HG02763 (cell line): ENCODE measurements around the gene SPATA19.

Source experiments
- ATAC-seq: cut with Tn5 transposase; IDR thresholded peaks from one replicate; pipeline ENCODE4 v1.9.1; 2021; ENCODE audit warnings: mild to moderate bottlenecking, moderate library complexity; ENCODE audit not compliant: unreplicated experiment

The SPATA19 gene

GRCh38 chr11:133819114-133819513 lies 26.2 kb downstream of the SPATA19 start:
- ATAC-seq = no peak

DNA sequence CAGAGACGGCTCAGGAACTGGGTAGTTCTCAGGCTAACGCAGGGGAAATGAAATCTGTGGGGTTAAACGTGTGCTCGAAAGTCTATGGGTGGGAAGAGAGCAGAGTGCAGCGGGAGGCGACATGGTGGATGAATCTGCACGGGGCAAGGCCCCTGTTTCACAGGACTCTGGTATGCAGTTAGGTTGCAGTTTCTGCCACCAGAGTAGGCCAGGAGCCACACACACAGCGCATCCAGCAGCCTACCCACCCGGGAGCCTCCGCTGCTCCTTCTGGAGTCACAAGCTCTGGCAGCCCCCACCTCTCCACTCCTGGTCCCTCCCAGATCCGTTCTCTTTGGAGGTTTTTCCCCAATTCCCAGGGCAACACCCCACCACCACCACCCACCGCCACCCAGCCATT lies 27.0 kb downstream of the SPATA19 start:
- no peak for ATAC-seq

- no peak for ATAC-seq
Observed at GRCh38 chr11:133817449-133817848, 27.9 kb downstream of the SPATA19 start.

DNA sequence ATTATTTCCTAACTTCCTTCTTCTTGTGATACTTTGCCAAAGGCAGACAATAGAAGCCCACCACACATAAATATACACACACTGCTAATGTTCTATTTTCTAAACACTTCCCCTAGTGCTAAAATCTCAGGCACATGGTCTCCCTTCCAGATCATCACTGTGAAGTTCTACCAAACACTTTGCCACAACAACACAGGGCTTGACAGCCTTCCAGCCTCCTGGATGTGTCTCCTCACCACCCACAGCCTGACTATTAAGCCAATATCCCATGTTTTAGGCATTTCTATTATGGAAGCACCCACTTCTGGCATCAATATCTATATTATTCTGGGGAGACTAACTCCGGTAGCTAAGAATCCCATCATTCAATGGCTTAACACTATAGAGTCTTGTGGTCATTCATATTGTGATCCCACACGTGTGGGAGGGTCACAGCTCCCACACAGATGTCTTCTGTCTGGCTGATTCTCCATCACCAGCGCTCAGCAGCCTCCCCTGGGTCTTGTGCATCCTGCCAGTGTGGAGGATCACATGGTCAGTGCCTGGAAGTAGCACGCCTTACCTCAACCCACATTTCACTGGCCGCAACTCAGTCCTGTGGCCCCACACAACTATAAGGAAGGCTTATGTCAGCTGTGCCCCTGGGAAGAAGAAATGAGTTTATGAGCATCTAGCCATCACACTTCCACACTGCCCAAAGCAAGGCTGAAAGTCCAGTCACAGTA lies 29.0 kb downstream of the SPATA19 start:
- no peak for ATAC-seq

- no peak for ATAC-seq
Observed at GRCh38 chr11:133815636-133816035, 29.7 kb downstream of the SPATA19 start.

DNA sequence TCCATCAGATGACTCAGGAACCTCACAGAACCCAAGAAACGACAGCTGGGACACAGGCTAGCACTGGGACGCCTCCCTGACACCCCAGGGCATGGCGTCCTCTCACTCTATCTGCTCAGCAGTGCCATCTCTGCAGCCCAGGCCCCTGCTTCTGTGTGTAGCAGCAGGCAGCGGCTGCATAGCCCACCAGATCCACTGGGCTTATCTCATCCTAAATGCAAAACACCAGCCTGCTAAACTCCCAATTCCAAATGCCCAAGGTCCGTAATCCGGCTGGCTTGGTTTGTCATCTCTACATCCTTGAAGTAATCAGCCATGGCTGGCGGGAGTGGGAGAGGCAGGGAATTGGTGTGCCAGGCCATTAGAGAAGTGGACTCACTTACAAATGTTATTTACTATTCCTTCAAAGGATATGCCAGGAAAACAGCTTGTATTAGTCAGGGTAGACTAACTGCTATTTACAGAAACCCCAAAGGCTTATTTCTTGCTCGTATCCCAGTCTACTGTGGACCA lies 30.7 kb downstream of the SPATA19 start:
- no peak for ATAC-seq

- no peak for ATAC-seq
Observed at GRCh38 chr11:133811850-133812685, 33.2 kb downstream of the SPATA19 start.

- no peak for ATAC-seq
Observed at GRCh38 chr11:133810766-133811165, 34.5 kb downstream of the SPATA19 start.

DNA sequence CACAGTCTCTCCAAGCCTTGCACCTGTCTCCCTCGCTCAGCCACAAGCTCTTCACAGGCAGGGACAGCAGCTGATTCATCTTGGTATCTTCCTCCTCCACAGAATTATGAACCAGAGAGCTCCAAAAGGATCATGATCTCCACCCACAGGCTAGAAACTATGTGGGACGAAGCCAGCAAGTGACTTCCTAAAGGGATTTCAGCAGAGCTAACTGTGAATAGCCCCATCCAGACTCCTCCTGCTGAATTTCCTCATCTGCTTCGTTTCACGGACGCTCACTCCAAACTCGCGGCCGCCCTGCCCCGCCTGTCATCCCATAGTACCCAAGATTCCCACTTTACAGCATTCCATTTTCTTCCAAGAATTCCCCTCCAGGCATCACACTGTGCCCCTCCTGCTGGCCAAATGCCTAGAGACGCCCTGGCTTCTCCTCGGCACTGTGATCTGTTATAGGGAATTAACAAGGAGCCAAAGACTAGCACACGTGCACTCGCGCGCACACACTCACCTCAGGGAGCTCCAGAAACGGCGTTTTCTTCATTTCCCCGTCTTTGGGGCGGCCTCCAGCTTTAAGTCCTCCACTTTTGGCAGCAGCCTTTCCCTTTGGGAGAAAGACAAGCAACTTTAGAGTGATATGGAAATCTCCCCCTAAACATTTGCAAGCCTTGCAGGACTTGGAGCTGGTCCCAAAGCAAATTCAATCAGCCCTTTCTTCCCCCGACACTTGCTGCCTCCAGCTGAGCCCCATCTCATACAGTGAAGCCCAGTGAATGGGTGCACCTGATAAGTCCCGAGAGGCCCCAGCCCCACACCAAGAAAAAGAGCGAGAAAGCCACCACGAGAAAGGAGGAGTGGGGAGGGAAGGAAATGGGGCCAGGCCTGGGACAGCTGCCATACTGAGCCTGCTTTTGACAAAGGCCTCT lies 35.5 kb downstream of the SPATA19 start:
- no peak for ATAC-seq

- ATAC-seq = no peak
Observed at GRCh38 chr11:133808393-133809140, 36.7 kb downstream of the SPATA19 start.

- ATAC-seq = no peak
Observed at GRCh38 chr11:133803026-133803425, 42.3 kb downstream of the SPATA19 start.

DNA sequence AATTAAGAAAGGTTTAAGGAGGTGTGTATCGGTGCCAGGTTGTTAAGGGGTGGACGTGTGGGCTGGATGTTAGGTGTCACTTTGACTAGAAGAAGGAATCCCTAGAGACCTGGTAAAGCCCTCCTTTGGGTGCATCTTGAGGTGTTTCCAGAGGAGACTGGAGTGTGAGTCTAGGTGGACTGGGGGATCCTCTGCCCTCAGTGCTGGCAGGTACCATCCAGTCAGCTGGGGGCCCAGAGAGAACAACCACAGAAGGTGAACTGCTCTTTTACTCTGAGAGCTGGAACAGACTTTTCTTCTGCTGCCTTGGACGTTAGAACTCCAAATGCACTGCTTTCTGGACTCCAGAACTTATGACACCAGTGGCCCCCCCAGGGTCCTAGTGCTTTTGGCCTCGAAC lies 44.0 kb downstream of the SPATA19 start:
- ATAC-seq = no peak

DNA sequence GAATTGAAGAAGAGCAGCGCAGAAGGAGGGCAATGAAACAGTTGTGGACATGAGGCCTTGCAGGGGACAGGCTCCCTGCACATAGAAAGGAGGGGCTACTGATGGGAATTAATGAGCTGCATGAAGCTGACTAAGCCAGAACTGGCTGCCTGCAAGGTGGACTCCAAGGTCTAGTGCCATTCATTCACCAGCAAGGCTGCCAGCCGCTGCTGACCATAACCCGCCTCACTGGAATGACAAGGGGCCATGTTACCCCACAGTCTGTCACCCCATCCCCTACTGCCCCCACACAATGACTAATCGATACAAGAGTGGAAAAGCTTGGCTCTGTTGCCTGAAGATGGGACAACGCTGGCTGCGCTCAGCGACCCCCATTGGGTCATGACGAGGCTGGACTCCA lies 44.6 kb downstream of the SPATA19 start:
- no peak for ATAC-seq

DNA sequence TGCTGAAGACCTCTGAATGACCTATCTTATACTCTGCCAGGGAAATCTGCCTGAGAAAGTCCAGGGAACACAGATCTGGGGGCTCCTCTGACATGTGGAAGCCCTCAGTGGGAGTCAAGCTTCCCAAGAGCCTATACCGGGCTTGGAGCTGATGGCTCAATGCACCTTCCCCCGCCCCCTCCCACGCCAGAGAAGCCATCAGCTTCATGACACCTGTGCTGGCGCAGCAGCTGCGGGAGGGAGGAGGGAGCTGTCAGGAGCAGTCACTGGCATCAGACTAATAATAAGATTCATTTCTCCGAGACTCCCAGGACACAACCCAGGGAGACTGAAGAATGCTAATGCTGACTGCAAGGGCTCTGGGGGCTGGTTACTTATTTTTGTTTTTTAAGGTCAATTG lies 47.8 kb downstream of the SPATA19 start:
- ATAC-seq = no peak

DNA sequence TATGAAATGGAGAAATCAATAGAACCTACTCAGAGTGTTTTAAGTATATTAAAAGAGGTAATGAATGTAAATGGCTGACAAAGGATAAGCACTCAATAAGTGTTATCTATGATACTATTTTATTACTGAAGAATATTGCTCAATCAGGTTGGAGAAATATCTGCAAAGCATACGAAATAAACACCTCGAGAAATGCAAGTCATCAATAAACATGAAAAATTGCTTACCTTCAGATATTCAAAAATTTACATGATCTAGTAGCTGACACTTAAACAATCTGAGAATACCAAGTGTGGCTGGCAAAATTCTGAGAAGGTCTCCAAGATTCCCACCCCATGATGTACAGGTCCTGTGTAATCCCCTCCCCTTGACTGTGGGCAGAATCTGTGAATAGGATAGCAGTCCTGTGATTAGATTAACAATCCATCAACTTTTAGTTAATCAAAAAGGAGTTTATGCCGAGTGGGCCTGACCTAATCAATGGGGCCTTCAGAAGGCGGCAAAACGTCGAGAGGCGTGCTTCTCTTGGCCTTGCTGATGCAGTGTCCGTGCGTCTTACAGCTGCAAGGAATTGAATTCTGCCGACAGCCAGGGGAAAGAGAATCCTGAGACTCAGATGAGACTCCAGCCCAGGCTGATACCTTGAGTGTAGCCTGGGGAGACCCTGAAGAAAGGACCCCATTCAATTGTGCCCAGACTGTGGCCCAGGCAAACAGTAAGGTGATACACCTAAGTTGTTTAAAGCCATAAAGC lies 49.1 kb downstream of the SPATA19 start:
- ATAC-seq = no peak

DNA sequence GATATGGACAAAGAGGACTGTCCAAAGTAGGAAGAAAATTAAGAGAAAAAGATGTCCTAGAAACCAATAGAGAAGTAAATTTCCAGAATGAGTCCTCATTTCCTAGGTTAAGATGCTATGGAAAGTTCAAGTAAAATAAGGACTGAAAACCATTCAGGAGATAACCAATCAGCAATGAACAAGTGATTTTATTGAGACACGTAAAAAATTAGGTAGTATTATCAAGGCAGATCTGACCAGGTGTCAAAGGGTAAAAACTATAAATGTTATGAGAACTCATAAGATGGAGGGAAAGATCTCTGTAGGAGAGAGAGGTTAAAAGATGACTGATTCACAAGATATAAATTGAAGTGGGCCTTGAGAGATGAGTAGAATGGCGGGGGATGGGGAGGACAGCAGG lies 50.2 kb downstream of the SPATA19 start:
- ATAC-seq = no peak

- ATAC-seq = no peak
Observed at GRCh38 chr11:133794205-133794604, 51.1 kb downstream of the SPATA19 start.

- ATAC-seq = no peak
Observed at GRCh38 chr11:133793271-133794035, 51.9 kb downstream of the SPATA19 start.

DNA sequence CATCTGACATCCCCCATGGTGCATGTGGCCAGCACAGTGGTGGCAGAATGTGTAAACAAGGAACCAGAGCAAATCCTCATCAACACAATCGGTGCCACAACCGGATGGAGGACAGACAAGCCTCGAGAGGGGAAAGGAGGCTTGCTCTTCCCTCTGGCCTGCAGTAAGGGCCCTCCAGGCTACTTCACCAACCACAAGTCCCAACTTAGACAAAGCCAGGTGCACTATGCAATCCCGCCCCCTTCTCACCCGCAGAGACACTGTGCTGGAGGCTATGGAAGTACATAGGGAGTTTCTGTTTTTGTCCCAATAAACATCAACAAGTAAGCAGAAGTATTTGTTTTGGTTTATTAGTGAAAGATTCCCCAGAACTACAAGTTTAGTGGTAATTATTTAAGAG lies 54.3 kb downstream of the SPATA19 start:
- no peak for ATAC-seq
